Measurements from ENCODE around the gene EML5.

EML5 gene

DNA sequence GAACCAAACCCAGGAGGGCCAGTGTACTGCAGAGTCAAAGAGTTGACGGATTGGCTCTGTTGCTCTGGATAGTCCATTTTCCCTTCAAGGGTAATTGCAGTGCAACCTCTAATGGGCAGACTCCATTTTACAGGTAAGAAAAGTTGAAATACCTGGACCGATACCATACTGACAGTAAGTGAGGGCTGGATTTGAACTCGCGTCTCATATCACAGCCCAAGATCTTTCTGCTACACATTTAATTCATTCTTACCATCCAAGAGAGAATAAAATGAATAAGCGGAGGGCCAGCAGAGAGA is 230.3 kb downstream of the EML5 start:
- DNase-seq (ENCODE audit: low read depth): no peak
